ENCODE measurements around the gene ATP8B3. TPM values are rescaled to one million over a fixed set of nuclear protein-coding genes. Genes with fewer than 3 reads are reported as not detected.

Gene ATP8B3
- total RNA-seq, 1 donor from 2014 or later: 1.1 TPM

DNA sequence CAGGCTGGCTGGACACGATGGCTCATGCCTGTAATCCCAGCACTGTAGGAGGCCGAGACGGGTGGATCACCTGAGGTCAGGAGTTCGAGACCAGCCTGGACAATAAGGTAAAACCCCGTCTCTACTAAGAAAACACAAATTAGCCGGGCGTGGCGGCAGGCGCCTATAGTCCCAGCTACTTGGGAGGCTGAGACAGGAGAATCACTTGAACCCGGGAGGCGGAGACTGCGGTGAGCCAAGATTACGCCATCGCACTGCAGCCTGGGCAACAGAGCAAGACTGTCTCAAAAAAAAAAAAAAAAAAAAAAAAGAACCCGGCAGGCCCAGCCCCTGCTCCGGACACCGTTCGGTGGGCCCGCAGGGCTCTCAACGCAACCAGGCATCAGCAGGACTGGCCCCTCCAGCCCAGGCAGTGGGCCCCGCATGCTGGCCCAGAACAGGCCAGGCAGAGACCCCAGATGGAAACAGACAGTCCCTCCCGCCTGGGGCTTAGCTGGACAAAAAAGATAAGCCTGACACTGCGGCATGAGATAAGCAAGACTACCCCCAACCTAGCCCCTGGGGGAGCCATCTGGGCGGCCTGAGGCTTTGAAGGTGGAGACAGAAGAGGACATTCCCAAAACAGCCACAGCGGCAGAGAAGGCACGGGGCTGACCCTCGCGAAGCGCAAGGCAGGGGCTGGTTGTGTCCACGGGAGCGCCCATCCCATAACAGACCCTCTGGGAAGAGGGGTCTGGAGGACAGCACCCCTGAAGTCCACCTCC, 24.6 kb upstream of the ATP8B3 start:
- Mint-ChIP-seq H3K4me1 (no peaks in the 10 kb centered on the region), H3K27me3 (ENCODE audit: low read depth) (no peaks in the 10 kb centered on the region), H3K4me3 (peak overlapping the region; percentile 12), H3K36me3 (ENCODE audit: low read depth) (no peaks in the 10 kb centered on the region), H3K27ac (ENCODE audit: unreplicated experiment) (no peak overlapping the region), H3K9me3 (no peaks in the 10 kb centered on the region)
- no peak for DNase-seq (ENCODE audit: low read depth, low spot score)
- TF ChIP-seq, protein P1, sequence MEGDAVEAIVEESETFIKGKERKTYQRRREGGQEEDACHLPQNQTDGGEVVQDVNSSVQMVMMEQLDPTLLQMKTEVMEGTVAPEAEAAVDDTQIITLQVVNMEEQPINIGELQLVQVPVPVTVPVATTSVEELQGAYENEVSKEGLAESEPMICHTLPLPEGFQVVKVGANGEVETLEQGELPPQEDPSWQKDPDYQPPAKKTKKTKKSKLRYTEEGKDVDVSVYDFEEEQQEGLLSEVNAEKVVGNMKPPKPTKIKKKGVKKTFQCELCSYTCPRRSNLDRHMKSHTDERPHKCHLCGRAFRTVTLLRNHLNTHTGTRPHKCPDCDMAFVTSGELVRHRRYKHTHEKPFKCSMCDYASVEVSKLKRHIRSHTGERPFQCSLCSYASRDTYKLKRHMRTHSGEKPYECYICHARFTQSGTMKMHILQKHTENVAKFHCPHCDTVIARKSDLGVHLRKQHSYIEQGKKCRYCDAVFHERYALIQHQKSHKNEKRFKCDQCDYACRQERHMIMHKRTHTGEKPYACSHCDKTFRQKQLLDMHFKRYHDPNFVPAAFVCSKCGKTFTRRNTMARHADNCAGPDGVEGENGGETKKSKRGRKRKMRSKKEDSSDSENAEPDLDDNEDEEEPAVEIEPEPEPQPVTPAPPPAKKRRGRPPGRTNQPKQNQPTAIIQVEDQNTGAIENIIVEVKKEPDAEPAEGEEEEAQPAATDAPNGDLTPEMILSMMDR (conservative IDR thresholded peaks at IDR 0.05): no peak

GRCh38 chr19:1833540-1833939, 21.5 kb upstream of the ATP8B3 start:
- Mint-ChIP-seq H3K27me3 (ENCODE audit: low read depth) (no peaks in the 10 kb centered on the region), H3K27ac (ENCODE audit: unreplicated experiment) (no peak overlapping the region), H3K36me3 (ENCODE audit: low read depth) (no peaks in the 10 kb centered on the region), H3K4me3 (no peak overlapping the region), H3K4me1 (no peaks in the 10 kb centered on the region), H3K9me3 (no peaks in the 10 kb centered on the region)
- DNase-seq (ENCODE audit: low read depth, low spot score): no peak
- TF ChIP-seq, protein P1 (conservative IDR thresholded peaks at IDR 0.05): no peak

- Mint-ChIP-seq H3K9me3 (no peaks in the 10 kb centered on the region), H3K4me3 (no peak overlapping the region), H3K4me1 (no peaks in the 10 kb centered on the region), H3K36me3 (ENCODE audit: low read depth) (no peaks in the 10 kb centered on the region), H3K27ac (ENCODE audit: unreplicated experiment) (no peak overlapping the region), H3K27me3 (ENCODE audit: low read depth) (no peaks in the 10 kb centered on the region)
- TF ChIP-seq, protein P1 (conservative IDR thresholded peaks at IDR 0.05): no peak
- no peak for DNase-seq (ENCODE audit: low read depth, low spot score)
Observed at GRCh38 chr19:1832046-1832663, 20.1 kb upstream of the ATP8B3 start.

DNA sequence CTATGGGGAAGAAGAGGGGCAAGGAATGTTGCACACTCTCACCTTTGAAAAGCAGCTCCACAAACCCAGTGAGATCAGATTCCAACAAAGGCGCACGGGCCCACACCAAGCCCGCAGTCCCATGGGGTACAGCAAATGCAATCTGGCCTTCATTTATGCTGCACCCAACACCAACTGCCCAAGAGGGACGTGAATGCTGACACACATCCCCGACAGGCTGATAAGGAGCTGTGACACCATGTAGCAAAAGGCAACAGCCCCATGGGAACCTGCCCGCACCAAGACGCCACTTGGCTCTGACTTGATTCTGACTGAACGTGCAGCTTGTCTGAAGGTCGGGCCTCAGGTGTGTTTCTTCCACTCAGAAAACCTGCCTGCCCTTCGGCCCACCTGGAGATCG, 18.9 kb upstream of the ATP8B3 start:
- no peak overlapping the region for H3K4me3 Mint-ChIP-seq
- H3K9me3 Mint-ChIP-seq: no peaks in the 10 kb centered on the region
- TF ChIP-seq, protein P1 (conservative IDR thresholded peaks at IDR 0.05): no peak
- no peaks in the 10 kb centered on the region for H3K4me1 Mint-ChIP-seq
- peaks cover under 1% of the 10 kb centered on the region for H3K36me3 Mint-ChIP-seq (ENCODE audit: low read depth)
- DNase-seq (ENCODE audit: low read depth, low spot score): no peak
- no peak overlapping the region for H3K27ac Mint-ChIP-seq (ENCODE audit: unreplicated experiment)
- H3K27me3 Mint-ChIP-seq (ENCODE audit: low read depth): no peaks in the 10 kb centered on the region

DNA sequence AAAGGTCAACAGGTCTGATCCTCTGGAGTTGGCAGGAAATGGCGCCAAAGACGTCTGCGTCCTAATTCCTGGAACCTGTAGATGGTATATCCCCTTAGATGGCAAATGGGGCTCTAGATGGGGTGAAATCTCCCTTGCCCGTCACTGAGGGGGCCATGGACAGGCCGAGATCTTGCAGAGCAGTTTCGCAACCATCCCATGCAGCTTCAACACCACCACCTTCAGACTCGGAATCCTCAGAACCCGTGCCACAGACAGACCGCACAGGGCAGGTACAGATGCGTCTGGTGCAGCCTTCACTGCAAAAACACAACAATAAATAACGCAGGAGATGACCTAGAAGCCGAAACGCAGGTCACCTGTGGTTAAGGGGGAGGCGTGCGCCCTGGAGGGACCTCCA, 18.5 kb upstream of the ATP8B3 start:
- TF ChIP-seq, protein P1 (conservative IDR thresholded peaks at IDR 0.05): no peak
- Mint-ChIP-seq H3K4me3 (no peak overlapping the region), H3K36me3 (ENCODE audit: low read depth) (peaks cover 3% of the 10 kb centered on the region), H3K27me3 (ENCODE audit: low read depth) (no peaks in the 10 kb centered on the region), H3K27ac (ENCODE audit: unreplicated experiment) (no peak overlapping the region), H3K9me3 (no peaks in the 10 kb centered on the region), H3K4me1 (no peaks in the 10 kb centered on the region)
- no peak for DNase-seq (ENCODE audit: low read depth, low spot score)
